Vagina (tissue), 2 donors: ENCODE data around the gene RNF10. TPM values are rescaled to one million over a fixed set of nuclear protein-coding genes. Genes with fewer than 3 reads are reported as not detected.
"Not testable (repeated sequence)": the region's sequence is repeated elsewhere in the genome, so short reads cannot be mapped to it uniquely, and the experiment has no call there.

ENCODE experiments used
- DNase-seq, 2 donors: peaks; one replicate each; pipeline ENCODE4 v3.0.0-alpha.2; 2017; ENCODE audit errors: extremely low spot score in 2 of 2
- H3K27ac ChIP-seq: fragments of 200-600 bp; sonication (generic); one replicate; pipeline ENCODE4 v1.5.1; 2019
- H3K27me3 ChIP-seq: fragments of 200-600 bp; sonication (generic); one replicate; pipeline ENCODE4 v1.5.1; 2019
- H3K36me3 ChIP-seq, 2 donors: fragments of 200-600 bp; sonication (generic); one replicate each; pipeline ENCODE4 v1.5.1; 2017 to 2019
- H3K4me1 ChIP-seq: fragments of 200-600 bp; sonication (generic); one replicate; pipeline ENCODE4 v1.5.1; 2019
- H3K4me3 ChIP-seq, 2 donors: fragments of 200-600 bp; sonication (generic); 1 replicate in 1 of 2; 2 replicates in 1 of 2; pipeline ENCODE4 v1.5.1; 2016 to 2019
- H3K9me3 ChIP-seq: fragments of 200-600 bp; sonication (generic); one replicate; pipeline ENCODE4 v1.5.1; 2019
- POLR2A ChIP-seq, 2 donors: fragments of 450-650 bp; IDR thresholded peaks; one replicate each; pipeline ENCODE4 v1.6.1; 2017; ENCODE audit warnings: antibody characterized with exemption in 2 of 2, mild to moderate bottlenecking in 2 of 2, moderate library complexity in 2 of 2
- POLR2AphosphoS5 ChIP-seq, 2 donors: sonication (generic); formaldehyde crosslinking; IDR thresholded peaks; one replicate each; pipeline ENCODE4 v1.9.0; 2017; ENCODE audit warnings: antibody characterized with exemption in 2 of 2, mild to moderate bottlenecking in 2 of 2, low read depth in 1 of 2; ENCODE audit not compliant: insufficient read depth in 1 of 2
- intact Hi-C: fragments of 100-400 bp; cut with DNase I; formaldehyde crosslinking; loops from one replicate; pipeline ENCODE4 v1.15.1; 2023
- total RNA-seq: library from RNA; depleted of rRNA; stranded (reverse); fragments of >200 nt; gene quantifications from one replicate; pipeline ENCODE4 v1.2.3, GENCODE V29; 2016
- TF ChIP-seq, protein P1 (sequence below), 3 experiments: fragments of 450-650 bp in 2 of 3; fragments of 200-600 bp in 1 of 3; sonication (generic) in 1 of 3; IDR thresholded peaks; one replicate each; pipeline ENCODE4 v1.5.1; 2017 to 2019; ENCODE audit warnings: antibody characterized with exemption in 3 of 3, mild to moderate bottlenecking in 2 of 3, moderate library complexity in 2 of 3

Gene RNF10
- total RNA-seq, 1 donor from 2014 or later = 161 TPM

DNA sequence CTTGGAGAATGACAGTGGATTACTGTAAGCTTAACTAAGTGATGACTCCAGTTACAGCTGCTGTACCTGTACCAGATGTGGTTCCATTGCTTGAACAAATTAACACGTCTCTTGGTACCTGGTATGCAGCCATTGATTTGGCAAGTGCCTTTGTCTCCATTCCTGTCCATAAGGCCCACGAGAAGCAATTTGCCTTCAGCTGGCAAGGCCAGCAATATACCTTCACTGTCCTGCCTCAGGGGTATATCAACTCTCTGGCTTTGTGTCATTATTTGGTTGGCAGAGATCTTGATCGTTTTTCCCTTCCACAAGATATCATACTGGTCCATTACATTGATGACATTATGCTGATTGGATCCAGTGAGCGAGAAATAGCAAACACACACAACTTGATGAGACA lies 76.4 kb downstream of the RNF10 start:
- Histone ChIP-seq H3K4me3 (no peak overlapping the region), H3K27me3 (no peaks in the 10 kb centered on the region), H3K27ac (no peak overlapping the region), H3K4me1 (no peaks in the 10 kb centered on the region), H3K36me3 (no peaks in the 10 kb centered on the region), H3K9me3 (no peaks in the 10 kb centered on the region)
- TF ChIP-seq POLR2A (IDR thresholded peaks at IDR 0.05) (no peak), POLR2AphosphoS5 (IDR thresholded peaks at IDR 0.05; ENCODE audit: insufficient read depth in 1 of 2, low read depth in 1 of 2) (no peak)
- TF ChIP-seq, protein P1, sequence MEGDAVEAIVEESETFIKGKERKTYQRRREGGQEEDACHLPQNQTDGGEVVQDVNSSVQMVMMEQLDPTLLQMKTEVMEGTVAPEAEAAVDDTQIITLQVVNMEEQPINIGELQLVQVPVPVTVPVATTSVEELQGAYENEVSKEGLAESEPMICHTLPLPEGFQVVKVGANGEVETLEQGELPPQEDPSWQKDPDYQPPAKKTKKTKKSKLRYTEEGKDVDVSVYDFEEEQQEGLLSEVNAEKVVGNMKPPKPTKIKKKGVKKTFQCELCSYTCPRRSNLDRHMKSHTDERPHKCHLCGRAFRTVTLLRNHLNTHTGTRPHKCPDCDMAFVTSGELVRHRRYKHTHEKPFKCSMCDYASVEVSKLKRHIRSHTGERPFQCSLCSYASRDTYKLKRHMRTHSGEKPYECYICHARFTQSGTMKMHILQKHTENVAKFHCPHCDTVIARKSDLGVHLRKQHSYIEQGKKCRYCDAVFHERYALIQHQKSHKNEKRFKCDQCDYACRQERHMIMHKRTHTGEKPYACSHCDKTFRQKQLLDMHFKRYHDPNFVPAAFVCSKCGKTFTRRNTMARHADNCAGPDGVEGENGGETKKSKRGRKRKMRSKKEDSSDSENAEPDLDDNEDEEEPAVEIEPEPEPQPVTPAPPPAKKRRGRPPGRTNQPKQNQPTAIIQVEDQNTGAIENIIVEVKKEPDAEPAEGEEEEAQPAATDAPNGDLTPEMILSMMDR (IDR thresholded peaks at IDR 0.05) = no peak
- intact Hi-C loops = no loop called here
- DNase-seq = no peak

DNA sequence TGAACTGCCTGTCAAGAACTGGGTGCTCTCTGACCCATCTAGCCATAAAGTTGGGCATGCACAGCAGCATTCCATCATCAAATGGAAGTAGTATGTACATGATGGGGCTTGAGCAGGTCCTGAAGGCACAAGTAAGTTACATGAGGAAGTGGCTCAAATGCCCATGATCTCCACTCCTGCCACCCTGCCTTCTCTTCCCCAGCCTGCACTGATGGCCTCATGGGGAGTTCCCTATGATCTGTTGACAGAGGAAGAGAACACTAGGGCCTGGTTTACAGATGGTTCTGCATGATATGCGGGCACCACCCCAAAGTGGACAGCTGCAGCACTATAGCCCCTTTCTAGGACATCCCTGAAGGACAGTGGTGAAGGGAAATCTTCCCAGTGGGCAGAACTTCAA lies 77.4 kb downstream of the RNF10 start:
- DNase-seq, intact Hi-C loops, H3K4me1 ChIP-seq: not testable (repeated sequence)

DNA sequence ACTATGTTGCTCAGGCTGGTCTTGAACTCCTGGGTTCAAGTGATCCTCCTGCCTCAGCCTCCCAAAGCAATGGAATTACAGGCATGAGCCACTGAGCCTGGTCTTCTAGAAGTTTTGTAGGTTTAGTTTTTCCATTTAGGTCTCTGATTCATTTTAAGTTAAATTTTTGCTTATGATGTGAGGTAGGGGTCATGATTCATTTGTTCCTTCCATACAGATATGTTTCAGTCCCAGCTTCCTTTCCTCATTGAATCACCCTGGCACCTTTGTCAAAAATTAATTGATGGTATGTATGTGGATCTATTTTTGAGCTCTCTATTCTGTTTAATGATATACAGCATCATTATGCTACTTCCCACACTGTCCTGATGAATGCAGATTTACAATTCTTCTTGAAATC lies 80.7 kb downstream of the RNF10 start:
- H3K27ac ChIP-seq = no peak overlapping the region
- H3K36me3 ChIP-seq = no peaks in the 10 kb centered on the region
- no peaks in the 10 kb centered on the region for H3K4me1 ChIP-seq
- no peak for DNase-seq
- H3K27me3 ChIP-seq = no peaks in the 10 kb centered on the region
- intact Hi-C loops = no loop called here
- H3K9me3 ChIP-seq = no peaks in the 10 kb centered on the region
- TF ChIP-seq POLR2A (IDR thresholded peaks at IDR 0.05) = no peak
- TF ChIP-seq, protein P1 (IDR thresholded peaks at IDR 0.05) = no peak
- TF ChIP-seq POLR2AphosphoS5 (IDR thresholded peaks at IDR 0.05; ENCODE audit: insufficient read depth in 1 of 2, low read depth in 1 of 2) = no peak
- H3K4me3 ChIP-seq = no peak overlapping the region

More for the DNA sequence above, 77.4 kb downstream of the RNF10 start:
- H3K27me3 ChIP-seq, H3K9me3 ChIP-seq, H3K4me3 ChIP-seq, H3K36me3 ChIP-seq, H3K27ac ChIP-seq: not testable (repeated sequence)

DNA sequence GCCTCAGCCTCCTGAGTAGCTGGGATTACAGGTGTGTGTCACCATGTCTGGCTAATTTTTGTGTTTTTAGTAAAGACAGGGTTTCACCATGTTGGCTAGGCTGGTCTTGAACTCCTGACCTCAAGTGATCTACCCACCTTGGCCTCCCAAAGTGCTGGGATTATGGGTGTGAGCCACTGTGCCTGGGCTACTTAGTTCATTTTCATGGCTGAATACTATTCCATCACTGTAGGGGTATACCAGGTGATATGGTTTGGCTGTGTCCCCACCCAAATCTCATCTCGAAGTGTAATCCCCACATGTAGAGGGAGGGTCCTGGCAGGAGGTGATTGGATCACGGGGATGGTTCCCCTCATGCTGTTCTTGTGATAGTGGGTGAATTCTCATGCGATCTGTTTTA lies 83.0 kb downstream of the RNF10 start:
- intact Hi-C loops, H3K27ac ChIP-seq, H3K9me3 ChIP-seq, H3K4me3 ChIP-seq, H3K36me3 ChIP-seq, H3K4me1 ChIP-seq, DNase-seq, H3K27me3 ChIP-seq: not testable (repeated sequence)

DNA sequence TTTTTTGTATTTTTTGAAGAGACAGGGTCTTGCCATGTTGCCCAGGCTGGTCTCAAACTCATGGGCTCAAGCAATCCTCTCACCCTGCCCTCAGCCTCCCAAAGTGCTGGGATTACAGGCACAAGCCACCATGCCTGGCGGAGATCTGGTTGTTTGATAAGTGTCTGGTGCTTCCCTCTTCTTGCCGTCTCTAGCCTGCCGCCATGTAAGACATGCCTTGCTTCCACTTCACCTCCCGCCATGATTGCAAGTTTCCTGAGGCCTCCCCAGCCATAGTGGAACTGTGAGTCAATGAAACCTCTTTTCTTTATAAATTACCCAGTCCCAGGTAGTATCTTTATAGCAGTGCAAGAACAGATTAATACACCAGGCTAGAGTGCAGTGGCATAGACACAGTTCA lies 83.6 kb downstream of the RNF10 start:
- H3K27me3 ChIP-seq, H3K27ac ChIP-seq, intact Hi-C loops, DNase-seq, H3K9me3 ChIP-seq, H3K36me3 ChIP-seq, H3K4me3 ChIP-seq, H3K4me1 ChIP-seq: not testable (repeated sequence)

DNA sequence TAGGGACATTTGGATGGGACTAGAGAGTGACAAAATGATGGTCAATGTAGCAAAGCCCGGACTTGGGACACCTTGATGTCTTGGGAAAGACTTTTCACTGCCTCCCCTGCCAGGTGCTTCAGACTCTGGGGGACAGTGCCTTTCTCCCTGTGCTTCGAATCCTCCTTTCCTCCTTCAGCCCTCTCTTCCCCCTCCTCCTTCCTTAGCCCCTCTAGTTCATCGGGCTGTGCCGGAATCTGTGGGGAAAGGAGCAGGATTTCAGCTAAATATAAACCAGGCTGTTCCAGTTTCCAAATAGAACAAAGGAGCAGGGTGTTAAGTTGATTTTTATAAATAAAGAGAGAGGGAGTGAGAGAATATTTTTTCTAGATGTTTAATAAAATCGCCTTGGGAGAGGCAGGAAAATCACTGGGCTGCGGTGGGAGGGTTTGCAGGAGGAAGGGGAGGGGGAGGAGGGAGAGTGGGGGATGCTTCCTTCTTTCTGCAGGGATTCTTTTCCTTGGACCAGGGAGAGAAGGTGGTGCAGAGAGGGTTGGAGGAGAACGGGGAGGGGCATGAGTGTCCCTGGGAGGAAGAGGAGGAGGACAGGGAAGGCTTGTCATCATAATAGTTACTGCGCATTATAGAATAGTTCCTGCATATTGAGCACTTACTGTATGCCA lies 84.9 kb downstream of the RNF10 start:
- no peaks in the 10 kb centered on the region for H3K27me3 ChIP-seq
- DNase-seq = no peak
- no peaks in the 10 kb centered on the region for H3K36me3 ChIP-seq
- no peak overlapping the region for H3K4me3 ChIP-seq
- H3K9me3 ChIP-seq = no peaks in the 10 kb centered on the region
- no peaks in the 10 kb centered on the region for H3K4me1 ChIP-seq
- intact Hi-C loops = no loop called here
- H3K27ac ChIP-seq = no peak overlapping the region
- TF ChIP-seq POLR2AphosphoS5 (IDR thresholded peaks at IDR 0.05; ENCODE audit: insufficient read depth in 1 of 2, low read depth in 1 of 2) (no peak), POLR2A (IDR thresholded peaks at IDR 0.05) (no peak)
- TF ChIP-seq, protein P1 (IDR thresholded peaks at IDR 0.05) = no peak

DNA sequence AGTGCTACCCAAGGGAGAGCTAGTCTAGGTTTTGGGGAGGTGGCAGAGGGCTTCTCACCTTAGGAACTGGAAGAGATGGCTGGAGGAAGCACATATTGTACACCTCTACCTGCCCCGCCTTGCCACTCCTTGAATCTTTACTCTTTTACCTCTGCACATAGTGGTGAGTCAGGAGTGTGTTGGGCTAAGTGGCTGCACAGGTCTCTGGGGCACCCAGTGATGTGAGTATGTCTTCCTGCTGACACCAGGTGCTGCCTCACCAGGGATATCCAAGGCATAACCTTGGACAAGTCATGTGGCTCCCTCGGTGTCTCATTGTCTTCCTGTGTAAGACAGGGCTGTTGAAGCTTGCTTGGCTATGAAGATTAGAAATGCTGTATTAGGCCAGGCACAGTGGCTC lies 86.5 kb downstream of the RNF10 start:
- H3K4me3 ChIP-seq = no peak overlapping the region
- H3K36me3 ChIP-seq = no peaks in the 10 kb centered on the region
- H3K4me1 ChIP-seq = no peaks in the 10 kb centered on the region
- no peaks in the 10 kb centered on the region for H3K9me3 ChIP-seq
- no peak overlapping the region for H3K27ac ChIP-seq
- H3K27me3 ChIP-seq = no peaks in the 10 kb centered on the region
- TF ChIP-seq POLR2A (IDR thresholded peaks at IDR 0.05) (no peak), POLR2AphosphoS5 (IDR thresholded peaks at IDR 0.05; ENCODE audit: insufficient read depth in 1 of 2, low read depth in 1 of 2) (no peak)
- TF ChIP-seq, protein P1 (IDR thresholded peaks at IDR 0.05) = no peak
- no peak for DNase-seq
- intact Hi-C loops = no loop called here
